PC-3 (cell line): Measurements from ENCODE around the gene GNG8. TPM values are rescaled to one million over a fixed set of nuclear protein-coding genes. Genes with fewer than 3 reads are reported as not detected.

Source experiments
- ATAC-seq: fragments of 200-7000 bp; cut with Tn5 transposase; 2 replicates; pipeline ENCODE4 v1.9.1; 2020; ENCODE audit warnings: mild to moderate bottlenecking, moderate library complexity
- BruUV-seq: library from RNA; stranded (reverse); fragments of 400-500 nt; replicated peaks from 2 replicates; lab custom pipeline; 2021; lab: Mats Ljungman, UMichigan
- CTCF ChIA-PET: fragments of 300-600 bp; sonication (Branson Sonifier 250); formaldehyde crosslinking; loops from one replicate; lab custom pipeline; 2022; ENCODE audit warnings: antibody characterized with exemption; lab: Charles Lee
- POLR2A ChIA-PET: fragments of 300-600 bp; sonication (Branson Sonifier 250); formaldehyde crosslinking; loops from one replicate; lab custom pipeline; 2022; ENCODE audit warnings: antibody characterized with exemption; ENCODE audit not compliant: unreplicated experiment; lab: Charles Lee
- DNase-seq: peaks from one replicate; pipeline ENCODE4 v3.0.0-alpha.2; 2015
- H2AFZ ChIP-seq: fragments of 300-600 bp; sonication (generic); 2 replicates; pipeline ENCODE4 v1.6.0; 2016; ENCODE audit warnings: antibody characterized with exemption, low read length
- H3F3A ChIP-seq: fragments of 300-600 bp; sonication (generic); one replicate; pipeline ENCODE4 v1.6.0; 2017; ENCODE audit warnings: antibody characterized with exemption, low read length, control low read depth, mild to moderate bottlenecking; ENCODE audit not compliant: unreplicated experiment
- H3K27ac ChIP-seq: fragments of 300-600 bp; sonication (generic); 2 replicates; pipeline ENCODE4 v1.5.1; 2016; ENCODE audit warnings: mild to moderate bottlenecking, low read length
- H3K27me3 ChIP-seq: fragments of 300-600 bp; sonication (generic); 2 replicates; pipeline ENCODE4 v1.6.1; 2016; ENCODE audit warnings: low read length, mixed read lengths
- H3K36me3 ChIP-seq: fragments of 300-600 bp; sonication (generic); 2 replicates; pipeline ENCODE4 v1.6.1; 2016; ENCODE audit warnings: low read depth, mixed run types, low read length, mixed read lengths
- H3K4me1 ChIP-seq: fragments of 300-600 bp; sonication (generic); 2 replicates; pipeline ENCODE4 v1.5.1; 2016; ENCODE audit warnings: low read length; ENCODE audit not compliant: insufficient read depth
- H3K4me2 ChIP-seq: fragments of 300-600 bp; sonication (generic); 2 replicates; pipeline ENCODE4 v1.6.0; 2016; ENCODE audit warnings: low read length
- H3K4me3 ChIP-seq: fragments of 300-600 bp; sonication (generic); 2 replicates; pipeline ENCODE4 v1.5.1; 2016; ENCODE audit warnings: mild to moderate bottlenecking, low read length, mixed read lengths
- H3K79me2 ChIP-seq: fragments of 300-600 bp; sonication (generic); 2 replicates; pipeline ENCODE4 v1.6.1; 2017; ENCODE audit warnings: low read length, mixed read lengths
- H3K9ac ChIP-seq: fragments of 300-600 bp; sonication (generic); 2 replicates; pipeline ENCODE4 v1.6.0; 2016; ENCODE audit warnings: mild to moderate bottlenecking, low read length
- H3K9me2 ChIP-seq: fragments of 300-600 bp; sonication (generic); replicated peaks from 2 replicates; pipeline ENCODE4 v1.6.1; 2016; ENCODE audit warnings: mixed run types, low read length, mixed read lengths
- H3K9me3 ChIP-seq: fragments of 300-600 bp; sonication (generic); 2 replicates; pipeline ENCODE4 v1.6.1; 2016; ENCODE audit warnings: low read length, mixed read lengths
- H4K20me1 ChIP-seq: fragments of 300-600 bp; sonication (generic); 2 replicates; pipeline ENCODE4 v1.6.1; 2016; ENCODE audit warnings: low read length, mixed read lengths
- EZH2 ChIP-seq: fragments of 300-600 bp; sonication (generic); IDR thresholded peaks from one replicate; pipeline ENCODE4 v1.6.1; 2017; ENCODE audit warnings: antibody characterized with exemption, mild to moderate bottlenecking, low read length; ENCODE audit not compliant: unreplicated experiment
- EZH2phosphoT487 ChIP-seq: fragments of 300-600 bp; sonication (generic); IDR thresholded peaks from 2 replicates; pipeline ENCODE4 v1.6.1; 2018; ENCODE audit warnings: mild to moderate bottlenecking, antibody characterized with exemption, low read length, borderline replicate concordance
- intact Hi-C: fragments of 100-400 bp; cut with micrococcal nuclease; formaldehyde crosslinking; loops from 2 replicates; pipeline ENCODE4 v1.9.0; 2023
- total RNA-seq: library from RNA; depleted of rRNA; stranded (reverse); fragments of >200 nt; gene quantifications from 2 replicates; pipeline ENCODE4 v1.2.3, GENCODE V29; 2014
- TF ChIP-seq, protein P1 (sequence below): fragments of 300-600 bp; sonication (generic); conservative IDR thresholded peaks from 2 replicates; pipeline ENCODE4 v1.5.1; 2017; ENCODE audit warnings: antibody characterized with exemption, low read depth, mild to moderate bottlenecking, low read length

GNG8 gene
- total RNA-seq, 1 experiment from 2014 or later: not detected

- H3K36me3 ChIP-seq: no peaks in the 10 kb centered on the region
- H3K4me1 ChIP-seq: peaks cover 9% of the 10 kb centered on the region
- H3K9ac ChIP-seq: no peak overlapping the region
- no peaks in the 10 kb centered on the region for H4K20me1 ChIP-seq
- ATAC-seq: no peak
- BruUV-seq: no TSS peak
- TF ChIP-seq EZH2phosphoT487 (no peak), EZH2 (no peak)
- TF ChIP-seq, protein P1, sequence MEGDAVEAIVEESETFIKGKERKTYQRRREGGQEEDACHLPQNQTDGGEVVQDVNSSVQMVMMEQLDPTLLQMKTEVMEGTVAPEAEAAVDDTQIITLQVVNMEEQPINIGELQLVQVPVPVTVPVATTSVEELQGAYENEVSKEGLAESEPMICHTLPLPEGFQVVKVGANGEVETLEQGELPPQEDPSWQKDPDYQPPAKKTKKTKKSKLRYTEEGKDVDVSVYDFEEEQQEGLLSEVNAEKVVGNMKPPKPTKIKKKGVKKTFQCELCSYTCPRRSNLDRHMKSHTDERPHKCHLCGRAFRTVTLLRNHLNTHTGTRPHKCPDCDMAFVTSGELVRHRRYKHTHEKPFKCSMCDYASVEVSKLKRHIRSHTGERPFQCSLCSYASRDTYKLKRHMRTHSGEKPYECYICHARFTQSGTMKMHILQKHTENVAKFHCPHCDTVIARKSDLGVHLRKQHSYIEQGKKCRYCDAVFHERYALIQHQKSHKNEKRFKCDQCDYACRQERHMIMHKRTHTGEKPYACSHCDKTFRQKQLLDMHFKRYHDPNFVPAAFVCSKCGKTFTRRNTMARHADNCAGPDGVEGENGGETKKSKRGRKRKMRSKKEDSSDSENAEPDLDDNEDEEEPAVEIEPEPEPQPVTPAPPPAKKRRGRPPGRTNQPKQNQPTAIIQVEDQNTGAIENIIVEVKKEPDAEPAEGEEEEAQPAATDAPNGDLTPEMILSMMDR: no peak
- no peaks in the 10 kb centered on the region for H3K9me2 ChIP-seq
- no peaks in the 10 kb centered on the region for H3K27me3 ChIP-seq
- ChIA-PET CTCF (no interaction called here), POLR2A (no interaction called here)
- H2AFZ ChIP-seq: no peak overlapping the region
- no peaks in the 10 kb centered on the region for H3F3A ChIP-seq
- no peak overlapping the region for H3K4me3 ChIP-seq
- no peak overlapping the region for H3K4me2 ChIP-seq
- intact Hi-C loops: no loop called here
- H3K27ac ChIP-seq: no peak overlapping the region
- no peak for DNase-seq
- no peaks in the 10 kb centered on the region for H3K79me2 ChIP-seq
- H3K9me3 ChIP-seq: no peaks in the 10 kb centered on the region
Observed at GRCh38 chr19:46656541-46656940, 20.5 kb upstream of the GNG8 start.

DNA sequence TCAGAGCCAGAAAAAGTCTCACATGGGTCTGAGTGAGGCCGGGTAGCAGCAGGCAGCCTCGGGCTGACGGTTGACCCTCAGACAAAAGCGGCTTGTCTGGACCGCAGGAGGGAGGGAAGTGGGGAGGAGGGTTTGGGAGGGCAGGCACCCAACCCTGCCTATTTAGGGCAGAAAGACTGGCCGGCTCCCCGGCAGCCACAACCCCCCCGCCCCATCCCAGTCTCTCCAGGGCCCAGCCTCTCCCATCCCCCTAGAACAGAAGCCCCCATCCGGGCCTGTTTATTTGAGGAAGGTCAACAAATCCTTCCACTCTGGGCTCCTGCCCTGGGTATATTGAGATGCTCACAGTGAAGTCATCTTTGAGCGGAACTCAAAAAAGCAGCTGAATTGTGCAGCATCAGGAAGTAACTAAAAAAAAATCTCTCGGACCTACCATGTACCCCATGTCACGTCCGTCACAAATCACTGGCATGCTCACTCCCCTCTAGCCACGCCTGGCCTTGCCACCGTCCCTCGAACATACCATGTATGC is 18.7 kb upstream of the GNG8 start:
- ChIA-PET POLR2A (no interaction called here), CTCF (no interaction called here)
- ATAC-seq (no peak), DNase-seq (no peak)
- H3K4me2 ChIP-seq: no peak overlapping the region
- H3K27ac ChIP-seq: no peak overlapping the region
- H3K4me1 ChIP-seq: no peaks in the 10 kb centered on the region; the same call in 1 of the 2 replicates
- no peaks in the 10 kb centered on the region for H3K79me2 ChIP-seq
- no peaks in the 10 kb centered on the region for H3K9me3 ChIP-seq
- H3K27me3 ChIP-seq: no peaks in the 10 kb centered on the region
- no peak overlapping the region for H3K9ac ChIP-seq
- H4K20me1 ChIP-seq: no peaks in the 10 kb centered on the region
- H3F3A ChIP-seq: no peaks in the 10 kb centered on the region
- TF ChIP-seq EZH2phosphoT487: no peak
- TF ChIP-seq, protein P1: no peak
- TF ChIP-seq EZH2: no peak
- no peak overlapping the region for H2AFZ ChIP-seq
- BruUV-seq: no TSS peak
- H3K36me3 ChIP-seq: no peaks in the 10 kb centered on the region
- intact Hi-C loops: no loop called here
- no peaks in the 10 kb centered on the region for H3K9me2 ChIP-seq
- no peak overlapping the region for H3K4me3 ChIP-seq

GRCh38 chr19:46650445-46650844 is 14.4 kb upstream of the GNG8 start:
- H3K27me3 ChIP-seq: no peaks in the 10 kb centered on the region
- CTCF ChIA-PET: interaction anchor here (0.6 kb wide), 1 partner anchor 162 kb away, joined by 3 read pairs; no protein-coding TSS in a partner anchor
- POLR2A ChIA-PET: no interaction called here
- H3K27ac ChIP-seq: no peak overlapping the region
- intact Hi-C loops: no loop called here
- H3K4me2 ChIP-seq: no peak overlapping the region
- ATAC-seq: no peak
- no peaks in the 10 kb centered on the region for H3K79me2 ChIP-seq
- H3K4me1 ChIP-seq: no peaks in the 10 kb centered on the region
- H3K4me3 ChIP-seq: no peak overlapping the region
- TF ChIP-seq EZH2phosphoT487 (no peak), EZH2 (no peak)
- TF ChIP-seq, protein P1: no peak
- H3K9ac ChIP-seq: no peak overlapping the region
- H3K9me3 ChIP-seq: no peaks in the 10 kb centered on the region
- H3K36me3 ChIP-seq: no peaks in the 10 kb centered on the region
- no peaks in the 10 kb centered on the region for H4K20me1 ChIP-seq
- no peaks in the 10 kb centered on the region for H3K9me2 ChIP-seq
- DNase-seq: no peak
- no TSS peak for BruUV-seq
- H2AFZ ChIP-seq: no peak overlapping the region
- H3F3A ChIP-seq: no peaks in the 10 kb centered on the region
